A172 (cell line): ENCODE measurements around the gene ZNF264. TPM values are rescaled to one million over a fixed set of nuclear protein-coding genes. Genes with fewer than 3 reads are reported as not detected.

Experiments
- DNase-seq: peaks from one replicate; pipeline ENCODE4 v3.0.0-alpha.2; 2015; ENCODE audit warnings: low spot score
- total RNA-seq: library from RNA; depleted of rRNA; stranded (reverse); fragments of >200 nt; shearing (Covaris generic); gene quantifications from 2 replicates; pipeline ENCODE4 v1.2.3, GENCODE V29; 2014; rRNA removed

The ZNF264 gene
- total RNA-seq, 1 experiment from 2014 or later: 33.3 TPM

GRCh38 chr19:57245066-57245465 lies 53.8 kb downstream of the ZNF264 start:
- no peak for DNase-seq

DNA sequence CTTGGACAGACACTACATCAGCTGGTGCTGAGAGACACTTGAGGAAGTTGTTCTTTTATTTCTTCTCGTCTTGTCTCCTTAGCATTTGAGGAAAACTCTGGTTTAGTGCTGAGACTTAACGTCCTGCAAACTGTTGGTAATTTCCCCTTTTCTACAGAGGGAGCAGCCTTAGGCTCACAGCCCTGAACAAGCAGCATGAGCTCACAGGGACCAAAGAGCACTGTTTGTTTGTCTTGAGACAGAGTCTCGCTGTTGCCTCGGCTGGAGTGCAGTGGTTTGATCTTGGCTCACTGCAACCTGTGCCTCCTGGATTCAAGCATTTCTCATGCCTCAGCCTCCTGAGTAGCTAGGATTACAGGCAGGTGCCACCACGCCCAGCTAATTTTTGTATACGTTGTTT lies 54.7 kb downstream of the ZNF264 start:
- DNase-seq: no peak

GRCh38 chr19:57248646-57249045 lies 57.3 kb downstream of the ZNF264 start:
- DNase-seq: no peak

- DNase-seq: no peak
Observed at GRCh38 chr19:57249329-57249728, 58.0 kb downstream of the ZNF264 start.

GRCh38 chr19:57253767-57254166 lies 62.5 kb downstream of the ZNF264 start:
- DNase-seq: peak; percentile 40

- no peak for DNase-seq
Observed at GRCh38 chr19:57262044-57262443, 70.7 kb downstream of the ZNF264 start.

DNA sequence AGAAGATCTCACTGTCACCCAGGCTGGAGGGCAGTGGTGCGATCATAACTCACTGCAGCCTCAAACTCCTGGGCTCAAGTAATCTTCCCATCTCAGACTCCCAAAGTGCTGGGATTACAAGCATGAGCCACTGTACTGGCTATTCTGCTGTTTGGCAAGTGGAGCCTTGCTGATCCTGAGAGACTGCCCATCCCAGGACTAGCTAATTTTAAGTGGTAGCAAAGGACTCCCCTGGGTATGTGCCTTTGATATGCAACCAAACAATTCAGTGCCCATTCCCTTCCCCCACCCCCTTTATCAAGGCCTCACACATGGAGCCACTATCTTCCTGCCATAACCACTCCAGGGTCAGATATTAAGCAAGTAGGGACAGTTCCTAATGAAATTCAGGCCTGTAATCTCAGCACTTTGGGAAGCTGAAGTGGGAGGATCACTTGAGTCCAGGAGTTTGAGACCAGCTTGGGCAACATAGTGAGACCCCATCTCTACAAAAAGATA lies 72.0 kb downstream of the ZNF264 start:
- DNase-seq: no peak

GRCh38 chr19:57267291-57267690 lies 76.0 kb downstream of the ZNF264 start:
- no peak for DNase-seq

GRCh38 chr19:57269515-57270250 lies 78.4 kb downstream of the ZNF264 start:
- peak; percentile 92 for DNase-seq

GRCh38 chr19:57271280-57271679 lies 80.0 kb downstream of the ZNF264 start:
- no peak for DNase-seq

Other genes with a start within 250 kb of the ZNF264 start
- gene USP29, start 71.5 kb upstream of the ZNF264 start, total RNA-seq: not detected in 2 replicates
- gene ZIM3, start 46.3 kb upstream of the ZNF264 start, total RNA-seq: not detected in 2 replicates
- gene DUXA, start 24.0 kb upstream of the ZNF264 start, total RNA-seq: not detected in 2 replicates
- 1.3 and 1.8 TPM in 2 replicates for gene AURKC, start 39.5 kb downstream of the ZNF264 start, total RNA-seq
- gene ZNF805, start 49.1 kb downstream of the ZNF264 start, total RNA-seq: 12.7 and 15.4 TPM in 2 replicates
- gene ZNF460, start 89.0 kb downstream of the ZNF264 start, total RNA-seq: 40.2 and 41.8 TPM in 2 replicates
- gene ZNF543, start 129.0 kb downstream of the ZNF264 start, total RNA-seq: 15.8 and 16.6 TPM in 2 replicates
- gene ZNF304, start 159.8 kb downstream of the ZNF264 start, total RNA-seq: 13.0 and 14.0 TPM in 2 replicates
- 35.3 and 42.1 TPM in 2 replicates for gene TRAPPC2B, start 172.1 kb downstream of the ZNF264 start, total RNA-seq
- gene ZNF547, start 172.1 kb downstream of the ZNF264 start, total RNA-seq: 4.7 and 10.0 TPM in 2 replicates
- 22.2 and 30.7 TPM in 2 replicates for gene ZNF548, start 198.4 kb downstream of the ZNF264 start, total RNA-seq
- gene ZNF17, start 219.7 kb downstream of the ZNF264 start, total RNA-seq: 10.0 and 19.1 TPM in 2 replicates
- 15.1 and 24.4 TPM in 2 replicates for gene ZNF749, start 243.8 kb downstream of the ZNF264 start, total RNA-seq